H9 (cell line): Measurements from ENCODE around the gene C1orf94. TPM values are rescaled to one million over a fixed set of nuclear protein-coding genes. Genes with fewer than 3 reads are reported as not detected.

ENCODE experiments used
- DNase-seq: peaks from one replicate; pipeline ENCODE4 v3.0.0-alpha.2; 2017
- H2AFZ ChIP-seq: one replicate; pipeline ENCODE4 v1.6.1; 2013; ENCODE audit warnings: mild to moderate bottlenecking, low read length, control low read depth, moderate library complexity
- H2AK5ac ChIP-seq: 2 replicates; pipeline ENCODE4 v1.6.1; 2013; ENCODE audit warnings: low read length, control low read depth, mixed read lengths; ENCODE audit not compliant: insufficient read length
- H2BK120ac ChIP-seq: one replicate; pipeline ENCODE4 v1.6.1; 2013; ENCODE audit warnings: low read depth, mild to moderate bottlenecking, low read length, control low read depth, inconsistent platforms; ENCODE audit not compliant: poor library complexity, severe bottlenecking
- H2BK12ac ChIP-seq: 2 replicates; pipeline ENCODE4 v1.6.1; 2013; ENCODE audit warnings: low read length, control low read depth, mixed read lengths, low read depth; ENCODE audit not compliant: insufficient read length
- H2BK15ac ChIP-seq: 2 replicates; pipeline ENCODE4 v1.6.1; 2013; ENCODE audit warnings: low read depth, low read length, control low read depth
- H2BK20ac ChIP-seq: one replicate; pipeline ENCODE4 v1.6.1; 2013; ENCODE audit warnings: low read depth, mild to moderate bottlenecking, low read length, control low read depth, inconsistent platforms; ENCODE audit not compliant: poor library complexity, severe bottlenecking
- H2BK5ac ChIP-seq: 2 replicates; pipeline ENCODE4 v1.6.1; 2013; ENCODE audit warnings: low read length, control low read depth, mixed read lengths; ENCODE audit not compliant: insufficient read length
- H3K14ac ChIP-seq: 2 replicates; pipeline ENCODE4 v1.6.1; 2013; ENCODE audit warnings: low read length, control low read depth; ENCODE audit not compliant: insufficient read depth
- H3K18ac ChIP-seq: 2 replicates; pipeline ENCODE4 v1.6.1; 2013; ENCODE audit warnings: low read depth, mild to moderate bottlenecking, mixed read lengths, low read length, control low read depth; ENCODE audit not compliant: insufficient read length
- H3K23ac ChIP-seq: 2 replicates; pipeline ENCODE4 v1.6.1; 2013; ENCODE audit warnings: low read length, control low read depth, mixed read lengths, low read depth; ENCODE audit not compliant: insufficient read length
- H3K23me2 ChIP-seq: 2 replicates; pipeline ENCODE4 v1.6.1; 2013; ENCODE audit warnings: low read depth, mild to moderate bottlenecking, mixed read lengths, low read length, control low read depth; ENCODE audit not compliant: insufficient read length, poor library complexity, severe bottlenecking
- H3K27ac ChIP-seq: 2 replicates; pipeline ENCODE4 v1.5.1; 2013; ENCODE audit warnings: low read length, control low read depth, mixed read lengths, low read depth; ENCODE audit not compliant: insufficient read length
- H3K27me3 ChIP-seq: 2 replicates; pipeline ENCODE4 v1.6.1; 2013; ENCODE audit warnings: low read length, control low read depth, inconsistent platforms; ENCODE audit not compliant: insufficient read depth
- H3K4ac ChIP-seq: 2 replicates; pipeline ENCODE4 v1.6.1; 2013; ENCODE audit warnings: low read depth, mild to moderate bottlenecking, control low read depth, inconsistent platforms, low read length, moderate library complexity
- H3K4me1 ChIP-seq: 2 replicates; pipeline ENCODE4 v1.6.1; 2013; ENCODE audit warnings: low read length, control low read depth, inconsistent platforms; ENCODE audit not compliant: insufficient read depth
- H3K4me2 ChIP-seq: 2 replicates; pipeline ENCODE4 v1.6.1; 2013; ENCODE audit warnings: low read length, control low read depth, mixed read lengths; ENCODE audit not compliant: insufficient read length, insufficient read depth
- H3K56ac ChIP-seq: 2 replicates; pipeline ENCODE4 v1.6.1; 2013; ENCODE audit warnings: low read depth, mild to moderate bottlenecking, mixed read lengths, low read length, control low read depth; ENCODE audit not compliant: insufficient read length
- H3K79me1 ChIP-seq: 2 replicates; pipeline ENCODE4 v1.6.1; 2013; ENCODE audit warnings: low read depth, mild to moderate bottlenecking, moderate library complexity, low read length, control low read depth, inconsistent platforms; ENCODE audit not compliant: insufficient read depth, poor library complexity, severe bottlenecking
- H3K79me2 ChIP-seq: 2 replicates; pipeline ENCODE4 v1.6.1; 2013; ENCODE audit warnings: low read length, control low read depth, inconsistent platforms; ENCODE audit not compliant: insufficient read depth
- H3K9ac ChIP-seq: 2 replicates; pipeline ENCODE4 v1.6.1; 2013; ENCODE audit warnings: low read length, control low read depth, mixed read lengths; ENCODE audit not compliant: insufficient read length; ENCODE audit errors: extremely low read depth
- H3K9me3 ChIP-seq: one replicate; pipeline ENCODE4 v1.6.1; 2013; ENCODE audit warnings: low read depth, low read length, inconsistent platforms; ENCODE audit not compliant: control insufficient read depth
- H3T11ph ChIP-seq: one replicate; pipeline ENCODE4 v1.6.1; 2013; ENCODE audit warnings: mild to moderate bottlenecking, low read length, control low read depth, inconsistent platforms
- H4K20me1 ChIP-seq: one replicate; pipeline ENCODE4 v1.6.1; 2013; ENCODE audit not compliant: control insufficient read depth, insufficient read length, insufficient read depth
- H4K5ac ChIP-seq: 2 replicates; pipeline ENCODE4 v1.6.1; 2013; ENCODE audit warnings: low read depth, mild to moderate bottlenecking, mixed read lengths, low read length, control low read depth; ENCODE audit not compliant: insufficient read length
- H4K8ac ChIP-seq: replicated peaks from 2 replicates; pipeline ENCODE4 v1.6.1; 2013; ENCODE audit warnings: low read length, control low read depth, mixed read lengths, low read depth; ENCODE audit not compliant: insufficient read length
- H4K91ac ChIP-seq: 2 replicates; pipeline ENCODE4 v1.6.1; 2013; ENCODE audit warnings: low read depth, mild to moderate bottlenecking, moderate library complexity, mixed read lengths, low read length, control low read depth; ENCODE audit not compliant: insufficient read length
- H3K27ac Mint-ChIP-seq, 3 experiments: 2 replicates in 2 of 3; 3 replicates in 1 of 3; pipeline ENCODE4 v1.8.0; 2020 to 2021; ENCODE audit warnings: mixed read lengths in 3 of 3, mild to moderate bottlenecking in 1 of 3, moderate library complexity in 1 of 3
- H3K27me3 Mint-ChIP-seq: 2 replicates; pipeline ENCODE4 v1.8.0; 2021; ENCODE audit warnings: low read depth, mild to moderate bottlenecking, moderate library complexity, mixed read lengths
- H3K36me3 Mint-ChIP-seq, 3 experiments: 2 replicates in 2 of 3; 3 replicates in 1 of 3; pipeline ENCODE4 v1.8.0; 2020 to 2021; ENCODE audit warnings: low read depth in 3 of 3, mixed read lengths in 3 of 3; ENCODE audit not compliant: insufficient read depth in 1 of 3
- H3K4me1 Mint-ChIP-seq, 2 experiments: 2 replicates each; pipeline ENCODE4 v1.8.0; 2020; ENCODE audit warnings: mixed read lengths in 2 of 2
- H3K4me3 Mint-ChIP-seq, 2 experiments: 2 replicates in 1 of 2; 3 replicates in 1 of 2; pipeline ENCODE4 v1.8.0; 2020 to 2021; ENCODE audit warnings: mild to moderate bottlenecking in 2 of 2, mixed read lengths in 2 of 2, moderate library complexity in 1 of 2
- H3K9me3 Mint-ChIP-seq, 2 experiments: 2 replicates in 1 of 2; 3 replicates in 1 of 2; pipeline ENCODE4 v1.8.0; 2020; ENCODE audit warnings: mild to moderate bottlenecking in 2 of 2, mixed read lengths in 2 of 2, moderate library complexity in 1 of 2
- CTCF ChIP-seq: fragments of 200-600 bp; sonication (generic); conservative IDR thresholded peaks from 3 replicates; pipeline ENCODE4 v1.8.0; 2021; ENCODE audit warnings: antibody characterized with exemption, mild to moderate bottlenecking
- WGBS: extraction: QIAGEN DNeasy Blood & Tissue Kit; methylation state at CpG from one replicate; pipeline ENCODE4 v1.1.7; 2013; ENCODE audit warnings: missing lambda C conversion rate, low lambda C conversion rate, mixed read lengths; ENCODE audit not compliant: insufficient read length; ENCODE audit errors: extremely low coverage; 5-methylcytosine and 5-hydroxymethylcytosine counted together
- total RNA-seq: library from RNA; stranded (reverse); gene quantifications from 2 replicates; pipeline ENCODE4 v1.2.1, GENCODE V29; 2021

Gene C1orf94
- total RNA-seq, 1 experiment from 2014 or later = 0.98 TPM

- H3K4me1 Mint-ChIP-seq = peaks cover 36 to 44% of the 10 kb centered on the region in 2 experiments
- no peak overlapping the region for H2AFZ ChIP-seq
- H3K79me2 ChIP-seq = peaks cover 2% of the 10 kb centered on the region; the same call in 1 of the 2 replicates
Measured at GRCh38 chr1:34162852-34163766, 13.6 kb upstream of the C1orf94 start.

More at GRCh38 chr1:34162852-34163766, 13.6 kb upstream of the C1orf94 start:
- H3K27ac Mint-ChIP-seq = peak overlapping the region in 1 of 3 experiments; percentile 89; a peak in 4 of 7 replicates
- no peak overlapping the region for H3K56ac ChIP-seq
- H4K8ac ChIP-seq = no peak overlapping the region
- H2BK20ac ChIP-seq = no peak overlapping the region
- peaks cover 5 to 14% (median 12%) of the 10 kb centered on the region in 3 experiments; a peak in 5 of 7 replicates for H3K36me3 Mint-ChIP-seq
- H3K18ac ChIP-seq = no peak overlapping the region
- peak overlapping the region; percentile 86 for H3K4me2 ChIP-seq
- no peak overlapping the region for H2AK5ac ChIP-seq
- H2BK12ac ChIP-seq = no peak overlapping the region
- no peaks in the 10 kb centered on the region for H3K27me3 ChIP-seq
- no peaks in the 10 kb centered on the region for H3K79me1 ChIP-seq
- peaks cover 8% of the 10 kb centered on the region; the same call in 1 of the 2 replicates for H3K4me1 ChIP-seq
- H2BK5ac ChIP-seq = no peak overlapping the region
- H4K20me1 ChIP-seq = no peaks in the 10 kb centered on the region
- peak overlapping the region; percentile 77 to 93 for H3K4me3 Mint-ChIP-seq
- no CpG with 5 or more reads among the region's 46 CpGs for WGBS
- no peak overlapping the region for H4K91ac ChIP-seq
- no peaks in the 10 kb centered on the region for H3K9me3 ChIP-seq
- H3K9ac ChIP-seq = peak overlapping the region; percentile 23
- peak; percentile 90 for DNase-seq
- no peak overlapping the region for H3K23ac ChIP-seq
- H3K27me3 Mint-ChIP-seq = peaks cover 34% of the 10 kb centered on the region
- no peak overlapping the region for H2BK15ac ChIP-seq
- 0 out of 2 replicates have a peak overlapping the region, but pooled peaks have one; percentile 58 for H3K14ac ChIP-seq
- peaks cover 0 to 2% of the 10 kb centered on the region in 2 experiments; a peak in 1 of 5 replicates for H3K9me3 Mint-ChIP-seq
- peaks cover 43% of the 10 kb centered on the region for H3K23me2 ChIP-seq
- no peak overlapping the region for H3K27ac ChIP-seq
- no peak overlapping the region for H3T11ph ChIP-seq
- H3K4ac ChIP-seq = no peak overlapping the region
- H2BK120ac ChIP-seq = no peak overlapping the region
- peak; percentile 83 for TF ChIP-seq CTCF
- H4K5ac ChIP-seq = no peak overlapping the region
